H4 (cell line): Measurements from ENCODE around the gene PPP1R1C. TPM values are rescaled to one million over a fixed set of nuclear protein-coding genes. Genes with fewer than 3 reads are reported as not detected.

ENCODE experiments used
- total RNA-seq: library from RNA; depleted of rRNA; stranded (reverse); fragments of >200 nt; shearing (Covaris generic); gene quantifications from 2 replicates; pipeline ENCODE4 v1.2.3, GENCODE V29; 2014; rRNA removed

The PPP1R1C gene
- total RNA-seq, 1 experiment from 2014 or later: 3.3 TPM

Other genes starting within 250 kb of the PPP1R1C start
- 68.5 and 95.2 TPM in 2 replicates for gene ITPRID2, start 94.1 kb upstream of the PPP1R1C start, total RNA-seq